UCSD-AML1 (cell line): ENCODE data around the gene PRMT7.

Experiments
- DNase-seq: peaks from one replicate; lab custom pipeline; 2025; ENCODE audit not compliant: unreplicated experiment; lab: John Stamatoyannopoulos, UW

The PRMT7 gene

GRCh38 chr16:68389006-68389405 lies 78.2 kb downstream of the PRMT7 start:
- no peak for DNase-seq

GRCh38 chr16:68389750-68390371 lies 79.0 kb downstream of the PRMT7 start:
- DNase-seq = no peak

- no peak for DNase-seq
Measured at GRCh38 chr16:68393333-68393732, 82.5 kb downstream of the PRMT7 start.

GRCh38 chr16:68395167-68395786 lies 84.5 kb downstream of the PRMT7 start:
- DNase-seq = no peak

GRCh38 chr16:68395815-68396214 lies 85.0 kb downstream of the PRMT7 start:
- DNase-seq = no peak

GRCh38 chr16:68396481-68396880 lies 85.7 kb downstream of the PRMT7 start:
- peak; percentile 22 for DNase-seq

GRCh38 chr16:68397710-68398201 lies 86.9 kb downstream of the PRMT7 start:
- no peak for DNase-seq

- DNase-seq = no peak
Measured at GRCh38 chr16:68399456-68399855, 88.6 kb downstream of the PRMT7 start.

- DNase-seq = no peak
Measured at GRCh38 chr16:68400083-68400923, 89.5 kb downstream of the PRMT7 start.

GRCh38 chr16:68400924-68401460 lies 90.2 kb downstream of the PRMT7 start:
- DNase-seq = no peak

- no peak for DNase-seq
Measured at GRCh38 chr16:68401871-68402747, 91.3 kb downstream of the PRMT7 start.

- no peak for DNase-seq
Measured at GRCh38 chr16:68402748-68403040, 91.9 kb downstream of the PRMT7 start.

- no peak for DNase-seq
Measured at GRCh38 chr16:68403177-68403576, 92.4 kb downstream of the PRMT7 start.

- DNase-seq = no peak
Measured at GRCh38 chr16:68403704-68404103, 92.9 kb downstream of the PRMT7 start.

- DNase-seq = no peak
Measured at GRCh38 chr16:68404736-68405345, 94.0 kb downstream of the PRMT7 start.

- no peak for DNase-seq
Measured at GRCh38 chr16:68406458-68407152, 95.8 kb downstream of the PRMT7 start.
